GM12873 (cell line): ENCODE data around the gene WHRN.

Experiments
- CTCF ChIP-seq: IDR thresholded peaks from 2 replicates; pipeline ENCODE4 v1.5.1; 2012; ENCODE audit warnings: low read depth, mild to moderate bottlenecking, moderate library complexity, low read length, control low read depth; ENCODE audit not compliant: insufficient read depth; ENCODE audit errors: missing control alignments

WHRN gene

GRCh38 chr9:114476891-114477469 is 28.3 kb downstream of the WHRN start:
- no peak for TF ChIP-seq CTCF

GRCh38 chr9:114475412-114476135 is 29.7 kb downstream of the WHRN start:
- no peak for TF ChIP-seq CTCF

GRCh38 chr9:114474425-114474824 is 30.8 kb downstream of the WHRN start:
- no peak for TF ChIP-seq CTCF

GRCh38 chr9:114473447-114473801 is 31.8 kb downstream of the WHRN start:
- TF ChIP-seq CTCF, result no peak

- no peak for TF ChIP-seq CTCF
These were observed 32.4 kb downstream of the WHRN start for GRCh38 chr9:114472765-114473446.

- TF ChIP-seq CTCF, result no peak
These were observed 34.1 kb downstream of the WHRN start for GRCh38 chr9:114471157-114471556.

GRCh38 chr9:114470581-114470980 is 34.7 kb downstream of the WHRN start:
- no peak for TF ChIP-seq CTCF
